ENCODE measurements around the gene POP7. TPM values are rescaled to one million over a fixed set of nuclear protein-coding genes. Genes with fewer than 3 reads are reported as not detected.
A peak's percentile ranks its signal among the peaks of the same experiment; 100 is the strongest.
"Not testable (repeated sequence)": the region's sequence is repeated elsewhere in the genome, so short reads cannot be mapped to it uniquely, and the experiment has no call there.

The POP7 gene
- polyA plus RNA-seq, 4 donors, result 22.6 to 34.5 (median 25.0) TPM

- no peak for DNase-seq (ENCODE audit: low read depth in 4 of 4, low spot score in 3 of 4)
Measured at GRCh38 chr7:100689230-100690135, 16.4 kb upstream of the POP7 start.

- peak in 2 of 4 donors; percentile 71 to 76 for DNase-seq (ENCODE audit: low read depth in 4 of 4, low spot score in 3 of 4)
Measured at GRCh38 chr7:100691676-100692577, 14.0 kb upstream of the POP7 start.

GRCh38 chr7:100692578-100692961 is 13.4 kb upstream of the POP7 start:
- no peak for DNase-seq (ENCODE audit: low read depth in 4 of 4, low spot score in 3 of 4)

DNA sequence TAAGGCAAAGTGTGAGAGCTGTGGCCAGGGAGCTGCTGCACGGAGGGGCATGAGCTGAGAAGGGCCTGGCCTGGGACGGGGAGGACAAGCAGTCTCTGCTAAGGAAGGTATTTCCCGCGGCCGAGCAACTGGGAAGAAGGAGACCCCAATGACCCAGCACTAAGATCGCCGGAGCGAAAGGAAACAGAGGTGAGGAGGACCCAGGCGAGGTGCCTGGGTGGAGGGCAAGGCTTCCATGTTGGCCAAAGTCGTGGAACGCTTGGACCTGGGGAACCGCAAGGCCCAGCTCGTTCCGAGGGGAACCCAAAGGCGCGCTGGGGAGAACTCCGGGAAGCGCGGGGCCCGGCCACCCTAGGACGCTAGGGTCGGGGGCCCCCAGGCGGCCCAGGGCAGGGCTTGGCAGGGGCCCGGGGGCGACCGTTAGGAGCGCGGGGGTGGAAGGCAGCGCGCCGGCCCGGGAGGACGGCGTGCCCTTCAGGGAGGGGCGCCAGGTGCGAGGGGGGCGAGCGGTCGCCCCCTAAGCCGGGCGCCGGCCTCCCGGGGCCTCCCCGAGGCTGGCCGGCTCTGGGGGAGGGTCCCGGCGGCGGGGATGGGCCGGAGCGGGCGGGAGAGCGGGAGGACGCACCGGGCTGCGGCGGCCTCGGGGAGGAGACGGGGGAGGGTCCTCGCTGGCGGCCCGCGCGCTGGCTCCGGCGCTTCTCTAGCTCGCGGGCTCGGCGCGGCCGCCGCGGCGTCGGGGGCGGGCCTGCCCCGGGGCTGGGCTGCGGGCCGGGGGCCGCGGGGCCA is 12.4 kb upstream of the POP7 start:
- DNase-seq (ENCODE audit: low read depth in 4 of 4, low spot score in 3 of 4), result no peak

GRCh38 chr7:100694098-100694745 is 11.7 kb upstream of the POP7 start, which contains the start of gene GIGYF1:
Gene GIGYF1, minus strand, starts transcription at chr7:100694250. Its CDS starts 6,012 bp downstream, at chr7:100688238.
- DNase-seq (ENCODE audit: low read depth in 4 of 4, low spot score in 3 of 4), result no peak

DNA sequence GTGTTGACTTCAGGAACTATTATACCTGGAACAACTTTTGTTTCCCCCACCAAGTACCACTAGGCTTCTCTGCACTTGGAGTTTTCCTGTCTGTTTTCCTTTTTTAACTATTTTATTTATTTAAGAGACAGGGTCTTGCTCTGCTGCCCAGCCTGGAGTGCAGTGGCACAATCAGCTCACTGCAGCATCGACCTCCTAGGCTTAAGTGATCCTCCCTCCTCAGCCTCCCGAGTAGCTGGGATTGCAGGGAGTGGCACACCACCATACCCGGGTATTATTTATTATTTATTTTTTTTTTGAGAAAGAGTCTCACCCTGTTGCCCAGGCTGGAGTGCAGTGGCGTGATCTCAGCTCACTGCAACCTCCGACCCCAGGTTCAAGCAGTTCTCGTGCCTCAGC is 9.8 kb upstream of the POP7 start:
- no peak for DNase-seq (ENCODE audit: low read depth in 4 of 4, low spot score in 3 of 4)

- DNase-seq (ENCODE audit: low read depth in 4 of 4, low spot score in 3 of 4), result no peak
Measured at GRCh38 chr7:100699018-100699417, 6.9 kb upstream of the POP7 start.

- not testable (repeated sequence) for DNase-seq (ENCODE audit: low read depth in 4 of 4, low spot score in 3 of 4)
Measured at GRCh38 chr7:100701089-100701488, 4.8 kb upstream of the POP7 start.

- peak; percentile 45 to 76 (median 59) for DNase-seq (ENCODE audit: low read depth in 4 of 4, low spot score in 3 of 4)
Measured at GRCh38 chr7:100705320-100705752, 585 bp upstream of the POP7 start.

GRCh38 chr7:100706672-100707311 is 871 bp downstream of the POP7 start:
- no peak for DNase-seq (ENCODE audit: low read depth in 4 of 4, low spot score in 3 of 4)

DNA sequence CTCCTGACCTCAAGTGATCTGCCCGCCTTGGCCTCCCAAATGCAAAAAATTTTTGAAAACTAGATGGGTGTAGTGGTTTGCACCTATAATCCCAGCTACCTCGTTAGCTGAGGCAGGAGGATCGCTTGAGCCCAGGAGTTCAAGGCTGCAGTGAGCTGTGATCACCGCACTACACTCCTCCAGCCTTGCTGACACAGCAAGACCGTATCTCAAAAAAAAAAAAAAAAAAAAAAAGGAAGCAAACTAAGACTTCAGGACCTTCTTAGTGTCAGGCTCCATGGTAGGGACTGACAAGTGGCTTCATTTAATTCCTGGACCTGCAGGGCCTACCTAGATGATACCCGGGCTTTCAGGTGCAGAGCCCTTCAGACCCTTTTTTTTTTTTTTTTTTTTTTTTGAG is 2.5 kb downstream of the POP7 start:
- DNase-seq (ENCODE audit: low read depth in 4 of 4, low spot score in 3 of 4), result no peak

GRCh38 chr7:100710452-100710851 is 4.5 kb downstream of the POP7 start:
- DNase-seq (ENCODE audit: low read depth in 4 of 4, low spot score in 3 of 4), result no peak

GRCh38 chr7:100711369-100711768 is 5.4 kb downstream of the POP7 start:
- no peak for DNase-seq (ENCODE audit: low read depth in 4 of 4, low spot score in 3 of 4)

DNA sequence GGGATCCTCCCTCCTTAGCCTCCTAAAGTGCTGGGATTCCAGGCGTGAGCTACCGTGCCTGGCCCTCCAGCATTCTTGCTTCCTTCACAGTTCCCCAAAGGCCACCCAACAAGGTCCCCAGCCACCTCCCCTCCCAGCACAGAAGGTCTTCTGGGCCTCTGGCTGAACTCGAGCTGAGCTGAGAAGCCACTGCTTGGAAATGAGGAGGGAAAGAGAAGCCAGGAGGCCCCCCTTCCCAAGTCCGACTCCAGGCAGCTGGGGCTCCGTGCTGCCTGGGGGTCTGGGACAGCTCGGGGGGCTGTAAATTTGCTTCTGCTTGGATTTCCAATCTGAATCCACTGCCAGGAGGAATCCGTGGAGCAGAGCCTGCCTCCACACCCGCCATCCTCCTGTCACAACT is 8.8 kb downstream of the POP7 start:
- no peak for DNase-seq (ENCODE audit: low read depth in 4 of 4, low spot score in 3 of 4)

DNA sequence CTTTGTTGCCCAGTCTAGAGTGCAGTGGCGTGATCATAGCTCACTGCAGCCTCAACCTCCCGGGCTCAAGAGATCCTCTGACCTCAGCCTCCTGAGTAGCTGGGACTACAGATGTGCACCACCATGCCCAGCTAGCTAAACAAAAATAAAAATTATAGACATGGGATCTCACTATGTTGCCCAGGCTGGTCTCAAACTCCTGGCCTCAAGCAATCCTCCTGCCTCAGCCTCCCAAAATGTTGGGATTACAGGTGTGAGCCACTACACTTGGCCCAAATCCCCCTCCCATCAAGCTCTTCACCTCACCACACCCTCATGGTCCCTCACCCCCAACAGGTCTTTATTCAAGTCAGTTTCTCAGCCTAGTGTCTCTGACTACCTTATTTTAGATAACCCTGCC is 11.2 kb downstream of the POP7 start:
- not testable (repeated sequence) for DNase-seq (ENCODE audit: low read depth in 4 of 4, low spot score in 3 of 4)

GRCh38 chr7:100719523-100720278 is 13.8 kb downstream of the POP7 start:
- no peak for DNase-seq (ENCODE audit: low read depth in 4 of 4, low spot score in 3 of 4)

GRCh38 chr7:100720279-100720670 is 14.4 kb downstream of the POP7 start, which contains the start of gene EPO:
Gene EPO, plus strand, starts transcription at chr7:100720468. Its CDS starts 513 bp downstream, at chr7:100720981.
- no peak for DNase-seq (ENCODE audit: low read depth in 4 of 4, low spot score in 3 of 4)

DNA sequence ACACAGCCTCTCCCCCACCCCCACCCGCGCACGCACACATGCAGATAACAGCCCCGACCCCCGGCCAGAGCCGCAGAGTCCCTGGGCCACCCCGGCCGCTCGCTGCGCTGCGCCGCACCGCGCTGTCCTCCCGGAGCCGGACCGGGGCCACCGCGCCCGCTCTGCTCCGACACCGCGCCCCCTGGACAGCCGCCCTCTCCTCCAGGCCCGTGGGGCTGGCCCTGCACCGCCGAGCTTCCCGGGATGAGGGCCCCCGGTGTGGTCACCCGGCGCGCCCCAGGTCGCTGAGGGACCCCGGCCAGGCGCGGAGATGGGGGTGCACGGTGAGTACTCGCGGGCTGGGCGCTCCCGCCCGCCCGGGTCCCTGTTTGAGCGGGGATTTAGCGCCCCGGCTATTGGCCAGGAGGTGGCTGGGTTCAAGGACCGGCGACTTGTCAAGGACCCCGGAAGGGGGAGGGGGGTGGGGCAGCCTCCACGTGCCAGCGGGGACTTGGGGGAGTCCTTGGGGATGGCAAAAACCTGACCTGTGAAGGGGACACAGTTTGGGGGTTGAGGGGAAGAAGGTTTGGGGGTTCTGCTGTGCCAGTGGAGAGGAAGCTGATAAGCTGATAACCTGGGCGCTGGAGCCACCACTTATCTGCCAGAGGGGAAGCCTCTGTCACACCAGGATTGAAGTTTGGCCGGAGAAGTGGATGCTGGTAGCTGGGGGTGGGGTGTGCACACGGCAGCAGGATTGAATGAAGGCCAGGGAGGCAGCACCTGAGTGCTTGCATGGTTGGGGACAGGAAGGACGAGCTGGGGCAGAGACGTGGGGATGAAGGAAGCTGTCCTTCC is 15.0 kb downstream of the POP7 start:
- DNase-seq (ENCODE audit: low read depth in 4 of 4, low spot score in 3 of 4), result no peak

Data from right renal pelvis (tissue), 4 donors.